NOMO-1 treated with dmso at 0.1 percent for 144 hours (cell line): Measurements from ENCODE around the gene LDLRAD4.

Experiments
- DNase-seq: peaks from one replicate; lab custom pipeline; 2025; ENCODE audit not compliant: unreplicated experiment; lab: John Stamatoyannopoulos, UW

LDLRAD4 gene

GRCh38 chr18:13227910-13228309 lies 9.3 kb downstream of the LDLRAD4 start:
- DNase-seq = no peak

GRCh38 chr18:13229001-13229671 lies 10.6 kb downstream of the LDLRAD4 start:
- no peak for DNase-seq

- DNase-seq = no peak
Measured at GRCh38 chr18:13231151-13231550, 12.6 kb downstream of the LDLRAD4 start.

GRCh38 chr18:13232086-13232917 lies 13.7 kb downstream of the LDLRAD4 start:
- no peak for DNase-seq

GRCh38 chr18:13232971-13233786 lies 14.6 kb downstream of the LDLRAD4 start:
- no peak for DNase-seq

- DNase-seq = no peak
Measured at GRCh38 chr18:13233787-13234783, 15.5 kb downstream of the LDLRAD4 start.

- no peak for DNase-seq
Measured at GRCh38 chr18:13235421-13235831, 16.9 kb downstream of the LDLRAD4 start.

GRCh38 chr18:13235981-13236380 lies 17.4 kb downstream of the LDLRAD4 start:
- no peak for DNase-seq

- DNase-seq = no peak
Measured at GRCh38 chr18:13236411-13236810, 17.9 kb downstream of the LDLRAD4 start.

- DNase-seq = no peak
Measured at GRCh38 chr18:13237073-13237472, 18.5 kb downstream of the LDLRAD4 start.

GRCh38 chr18:13237641-13238040 lies 19.1 kb downstream of the LDLRAD4 start:
- DNase-seq = no peak

- no peak for DNase-seq
Measured at GRCh38 chr18:13239171-13239956, 20.8 kb downstream of the LDLRAD4 start.

GRCh38 chr18:13240060-13240725 lies 21.6 kb downstream of the LDLRAD4 start:
- no peak for DNase-seq

GRCh38 chr18:13241083-13241892 lies 22.7 kb downstream of the LDLRAD4 start:
- DNase-seq = no peak

- DNase-seq = no peak
Measured at GRCh38 chr18:13241893-13242175, 23.3 kb downstream of the LDLRAD4 start.

- no peak for DNase-seq
Measured at GRCh38 chr18:13242797-13243196, 24.2 kb downstream of the LDLRAD4 start.

- DNase-seq = no peak
Measured at GRCh38 chr18:13243363-13243762, 24.8 kb downstream of the LDLRAD4 start.

GRCh38 chr18:13244135-13244534 lies 25.6 kb downstream of the LDLRAD4 start:
- no peak for DNase-seq
